ENCODE data around the gene SLC25A18.

SLC25A18 gene

DNA sequence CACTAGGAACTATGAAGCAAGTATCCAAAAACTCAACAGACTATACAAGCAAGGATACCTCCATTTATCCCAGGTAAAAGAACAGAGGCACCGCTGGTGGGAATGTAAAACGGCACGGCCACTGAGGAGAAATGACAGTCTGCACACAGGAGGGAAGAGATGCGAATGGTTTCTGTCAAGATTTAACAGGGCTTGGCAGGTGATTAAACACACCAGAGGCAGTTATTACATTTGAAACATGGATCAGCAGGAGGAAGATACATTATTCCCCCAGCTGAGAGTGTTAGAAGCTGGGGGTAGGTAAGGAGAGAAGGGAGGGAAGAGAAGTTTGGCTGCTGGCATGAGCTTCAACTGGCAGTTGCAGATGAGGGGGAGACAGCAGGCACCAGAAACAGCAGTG, 35.0 kb downstream of the SLC25A18 start:
- ATAC-seq (ENCODE audit: low read depth) (no peak), DNase-seq (ENCODE audit: low spot score) (no peak)
- no peaks in the 10 kb centered on the region for H3K9me3 ChIP-seq (ENCODE audit: severe bottlenecking)
- H3K4me3 ChIP-seq (ENCODE audit: severe bottlenecking), result no peak overlapping the region
- no peaks in the 10 kb centered on the region for H3K27me3 ChIP-seq (ENCODE audit: insufficient read depth, poor library complexity, severe bottlenecking)
- H3K4me1 ChIP-seq (ENCODE audit: insufficient read depth, poor library complexity, severe bottlenecking), result no peaks in the 10 kb centered on the region
- TF ChIP-seq, protein P1, sequence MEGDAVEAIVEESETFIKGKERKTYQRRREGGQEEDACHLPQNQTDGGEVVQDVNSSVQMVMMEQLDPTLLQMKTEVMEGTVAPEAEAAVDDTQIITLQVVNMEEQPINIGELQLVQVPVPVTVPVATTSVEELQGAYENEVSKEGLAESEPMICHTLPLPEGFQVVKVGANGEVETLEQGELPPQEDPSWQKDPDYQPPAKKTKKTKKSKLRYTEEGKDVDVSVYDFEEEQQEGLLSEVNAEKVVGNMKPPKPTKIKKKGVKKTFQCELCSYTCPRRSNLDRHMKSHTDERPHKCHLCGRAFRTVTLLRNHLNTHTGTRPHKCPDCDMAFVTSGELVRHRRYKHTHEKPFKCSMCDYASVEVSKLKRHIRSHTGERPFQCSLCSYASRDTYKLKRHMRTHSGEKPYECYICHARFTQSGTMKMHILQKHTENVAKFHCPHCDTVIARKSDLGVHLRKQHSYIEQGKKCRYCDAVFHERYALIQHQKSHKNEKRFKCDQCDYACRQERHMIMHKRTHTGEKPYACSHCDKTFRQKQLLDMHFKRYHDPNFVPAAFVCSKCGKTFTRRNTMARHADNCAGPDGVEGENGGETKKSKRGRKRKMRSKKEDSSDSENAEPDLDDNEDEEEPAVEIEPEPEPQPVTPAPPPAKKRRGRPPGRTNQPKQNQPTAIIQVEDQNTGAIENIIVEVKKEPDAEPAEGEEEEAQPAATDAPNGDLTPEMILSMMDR (IDR thresholded peaks at IDR 0.05; ENCODE audit: poor library complexity, severe bottlenecking), result no peak
- H3K36me3 ChIP-seq (ENCODE audit: low read depth), result peaks cover 72% of the 10 kb centered on the region
- H3K27ac ChIP-seq (ENCODE audit: poor library complexity, severe bottlenecking), result no peak overlapping the region

DNA sequence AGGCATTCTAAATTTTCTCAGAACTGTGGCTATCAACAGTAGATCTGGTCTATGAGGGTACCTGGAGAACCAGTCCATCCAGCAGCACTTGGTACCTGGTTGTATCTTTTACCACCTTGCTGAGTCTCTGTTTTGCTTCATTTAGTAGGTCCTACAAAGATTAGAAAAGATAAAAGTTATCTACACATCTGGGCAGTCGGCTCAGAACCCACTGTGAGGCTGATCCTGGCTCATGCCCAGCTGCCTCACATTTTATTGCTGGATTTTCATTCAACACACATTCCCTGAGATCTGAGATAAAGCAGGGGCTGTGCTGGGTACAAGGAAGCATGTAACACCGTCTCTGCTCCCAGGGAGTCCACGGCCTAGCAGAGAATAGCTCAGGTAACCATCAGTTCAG, 37.7 kb downstream of the SLC25A18 start:
- Histone ChIP-seq H3K9me3 (ENCODE audit: severe bottlenecking) (no peaks in the 10 kb centered on the region), H3K36me3 (ENCODE audit: low read depth) (peaks cover 49% of the 10 kb centered on the region), H3K27me3 (ENCODE audit: insufficient read depth, poor library complexity, severe bottlenecking) (no peaks in the 10 kb centered on the region), H3K4me3 (ENCODE audit: severe bottlenecking) (no peak overlapping the region), H3K4me1 (ENCODE audit: insufficient read depth, poor library complexity, severe bottlenecking) (no peaks in the 10 kb centered on the region), H3K27ac (ENCODE audit: poor library complexity, severe bottlenecking) (no peak overlapping the region)
- TF ChIP-seq, protein P1 (IDR thresholded peaks at IDR 0.05; ENCODE audit: poor library complexity, severe bottlenecking), result no peak
- ATAC-seq (ENCODE audit: low read depth), result no peak
- no peak for DNase-seq (ENCODE audit: low spot score)

DNA sequence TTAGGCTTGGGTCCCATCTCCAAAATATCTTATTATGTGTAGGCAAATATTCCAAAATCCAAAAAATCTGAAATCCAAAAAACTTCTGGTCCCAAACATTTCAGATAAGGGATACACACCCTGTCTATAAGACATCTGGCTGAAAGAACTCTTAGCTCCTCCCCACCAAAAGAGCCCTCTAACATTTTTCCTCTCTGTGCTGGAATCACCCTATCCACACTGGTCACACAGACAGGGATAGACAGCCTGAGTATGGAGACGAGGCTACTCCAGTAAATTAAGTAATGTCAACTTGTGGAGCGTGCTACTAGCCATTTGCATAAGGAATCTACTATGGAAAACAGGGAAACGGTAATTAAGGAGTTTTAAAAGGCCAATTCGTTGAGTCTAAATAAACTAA, 40.4 kb downstream of the SLC25A18 start:
- Histone ChIP-seq H3K9me3 (ENCODE audit: severe bottlenecking) (no peaks in the 10 kb centered on the region), H3K4me1 (ENCODE audit: insufficient read depth, poor library complexity, severe bottlenecking) (no peaks in the 10 kb centered on the region), H3K27me3 (ENCODE audit: insufficient read depth, poor library complexity, severe bottlenecking) (no peaks in the 10 kb centered on the region), H3K36me3 (ENCODE audit: low read depth) (peaks cover 46% of the 10 kb centered on the region), H3K27ac (ENCODE audit: poor library complexity, severe bottlenecking) (no peak overlapping the region), H3K4me3 (ENCODE audit: severe bottlenecking) (no peak overlapping the region)
- ATAC-seq (ENCODE audit: low read depth), result no peak
- TF ChIP-seq, protein P1 (IDR thresholded peaks at IDR 0.05; ENCODE audit: poor library complexity, severe bottlenecking), result no peak
- DNase-seq (ENCODE audit: low spot score), result no peak

DNA sequence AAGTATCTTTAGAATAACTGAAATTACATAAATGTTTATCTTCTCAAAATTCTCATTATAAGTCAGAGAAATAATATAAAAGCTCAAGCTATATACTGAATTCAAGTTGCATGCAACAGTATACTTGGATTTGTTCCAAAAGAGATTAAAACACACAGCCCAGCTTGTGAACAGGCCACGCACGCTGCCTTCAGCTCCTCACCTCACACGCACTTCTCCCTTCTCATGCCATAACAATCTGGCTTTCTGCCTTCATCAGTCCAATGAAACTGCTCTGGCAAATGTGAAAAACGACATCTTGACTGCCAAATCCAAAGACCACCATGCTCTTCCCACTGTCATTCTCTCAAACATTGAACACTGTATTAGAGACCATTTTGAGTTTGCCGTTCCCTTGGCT, 43.2 kb downstream of the SLC25A18 start:
- peaks cover 48% of the 10 kb centered on the region for H3K36me3 ChIP-seq (ENCODE audit: low read depth)
- no peaks in the 10 kb centered on the region for H3K27me3 ChIP-seq (ENCODE audit: insufficient read depth, poor library complexity, severe bottlenecking)
- no peaks in the 10 kb centered on the region for H3K9me3 ChIP-seq (ENCODE audit: severe bottlenecking)
- no peak for ATAC-seq (ENCODE audit: low read depth)
- H3K4me1 ChIP-seq (ENCODE audit: insufficient read depth, poor library complexity, severe bottlenecking), result no peaks in the 10 kb centered on the region
- TF ChIP-seq, protein P1 (IDR thresholded peaks at IDR 0.05; ENCODE audit: poor library complexity, severe bottlenecking), result no peak
- no peak for DNase-seq (ENCODE audit: low spot score)
- no peak overlapping the region for H3K4me3 ChIP-seq (ENCODE audit: severe bottlenecking)
- no peak overlapping the region for H3K27ac ChIP-seq (ENCODE audit: poor library complexity, severe bottlenecking)

DNA sequence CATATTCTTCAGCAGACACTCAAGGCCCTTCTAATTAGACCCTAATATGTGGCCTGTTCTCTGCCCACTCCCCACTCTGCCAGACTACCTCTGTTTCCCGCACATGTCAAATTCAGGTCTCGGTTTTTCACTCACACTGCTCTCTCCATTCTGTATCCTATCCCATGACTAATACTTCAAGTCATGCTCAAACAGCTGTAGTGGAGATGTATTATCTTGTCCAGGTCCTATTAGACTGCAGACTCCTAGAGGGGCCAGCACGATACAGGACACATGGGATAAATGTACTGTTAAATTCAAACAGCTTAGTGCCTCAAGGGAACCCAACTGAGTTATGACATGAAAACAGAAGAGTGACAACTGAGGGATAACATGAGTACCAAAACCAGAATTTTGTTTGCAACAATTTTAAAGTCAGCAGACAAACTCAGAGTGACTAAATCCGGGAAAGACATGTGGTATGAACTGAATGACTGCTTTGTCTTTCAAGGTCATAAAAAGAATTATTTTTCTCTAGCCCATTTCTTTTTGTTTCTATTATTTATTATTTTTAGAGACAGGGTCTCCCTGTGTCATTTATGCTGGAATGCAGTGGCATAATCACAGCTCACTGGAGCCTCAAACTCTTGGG, 44.7 kb downstream of the SLC25A18 start:
- Histone ChIP-seq H3K9me3 (ENCODE audit: severe bottlenecking) (no peaks in the 10 kb centered on the region), H3K4me3 (ENCODE audit: severe bottlenecking) (no peak overlapping the region), H3K27me3 (ENCODE audit: insufficient read depth, poor library complexity, severe bottlenecking) (no peaks in the 10 kb centered on the region), H3K36me3 (ENCODE audit: low read depth) (peaks cover 64% of the 10 kb centered on the region), H3K27ac (ENCODE audit: poor library complexity, severe bottlenecking) (no peak overlapping the region), H3K4me1 (ENCODE audit: insufficient read depth, poor library complexity, severe bottlenecking) (no peaks in the 10 kb centered on the region)
- no peak for DNase-seq (ENCODE audit: low spot score)
- TF ChIP-seq, protein P1 (IDR thresholded peaks at IDR 0.05; ENCODE audit: poor library complexity, severe bottlenecking), result no peak
- no peak for ATAC-seq (ENCODE audit: low read depth)

Measured in RWPE2 (cell line).